ENCODE results near the gene PTGIS.
"Not testable (repeated sequence)": the region's sequence is repeated elsewhere in the genome, so short reads cannot be mapped to it uniquely, and the experiment has no call there.

PTGIS gene

GRCh38 chr20:49566401-49567364 is 1.3 kb downstream of the PTGIS start:
- Histone ChIP-seq H3K4me3 (ENCODE audit: low read depth in 1 of 2, low read length in 2 of 2) (no peak overlapping the region), H4K20me1 (ENCODE audit: insufficient read depth, low read length) (no peaks in the 10 kb centered on the region), H3K27ac (ENCODE audit: low read length) (no peak overlapping the region), H3K4me1 (ENCODE audit: insufficient read depth, low read length) (no peaks in the 10 kb centered on the region), H3K9ac (ENCODE audit: low read depth, low read length) (no peak overlapping the region), H3K9me3 (ENCODE audit: insufficient read depth, low read length, severe bottlenecking) (no peaks in the 10 kb centered on the region), H3K27me3 (ENCODE audit: insufficient read depth, low read length, poor library complexity) (peaks cover 11% of the 10 kb centered on the region), H3K79me2 (ENCODE audit: insufficient read depth, low read length) (no peaks in the 10 kb centered on the region), H3K4me2 (ENCODE audit: insufficient read depth, low read length) (no peak overlapping the region), H3K36me3 (ENCODE audit: insufficient read depth, low read length) (no peaks in the 10 kb centered on the region), H2AFZ (ENCODE audit: low read depth, low read length) (no peak overlapping the region)
- DNase-seq: no peak
- TF ChIP-seq EZH2 (IDR thresholded peaks at IDR 0.05; ENCODE audit: borderline replicate concordance, low read depth, low read length, severe bottlenecking): no peak
- TF ChIP-seq, protein P1, sequence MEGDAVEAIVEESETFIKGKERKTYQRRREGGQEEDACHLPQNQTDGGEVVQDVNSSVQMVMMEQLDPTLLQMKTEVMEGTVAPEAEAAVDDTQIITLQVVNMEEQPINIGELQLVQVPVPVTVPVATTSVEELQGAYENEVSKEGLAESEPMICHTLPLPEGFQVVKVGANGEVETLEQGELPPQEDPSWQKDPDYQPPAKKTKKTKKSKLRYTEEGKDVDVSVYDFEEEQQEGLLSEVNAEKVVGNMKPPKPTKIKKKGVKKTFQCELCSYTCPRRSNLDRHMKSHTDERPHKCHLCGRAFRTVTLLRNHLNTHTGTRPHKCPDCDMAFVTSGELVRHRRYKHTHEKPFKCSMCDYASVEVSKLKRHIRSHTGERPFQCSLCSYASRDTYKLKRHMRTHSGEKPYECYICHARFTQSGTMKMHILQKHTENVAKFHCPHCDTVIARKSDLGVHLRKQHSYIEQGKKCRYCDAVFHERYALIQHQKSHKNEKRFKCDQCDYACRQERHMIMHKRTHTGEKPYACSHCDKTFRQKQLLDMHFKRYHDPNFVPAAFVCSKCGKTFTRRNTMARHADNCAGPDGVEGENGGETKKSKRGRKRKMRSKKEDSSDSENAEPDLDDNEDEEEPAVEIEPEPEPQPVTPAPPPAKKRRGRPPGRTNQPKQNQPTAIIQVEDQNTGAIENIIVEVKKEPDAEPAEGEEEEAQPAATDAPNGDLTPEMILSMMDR (IDR thresholded peaks at IDR 0.05; ENCODE audit: borderline replicate concordance, extremely low read depth, low read length, poor library complexity, severe bottlenecking): no peak
- ATAC-seq (ENCODE audit: insufficient read depth, low read depth): no peak

- not testable (repeated sequence) for H3K27ac ChIP-seq (ENCODE audit: low read length); H4K20me1 ChIP-seq (ENCODE audit: insufficient read depth, low read length); H3K36me3 ChIP-seq (ENCODE audit: insufficient read depth, low read length); H3K4me1 ChIP-seq (ENCODE audit: insufficient read depth, low read length); H3K9ac ChIP-seq (ENCODE audit: low read depth, low read length); H3K4me3 ChIP-seq (ENCODE audit: low read depth in 1 of 2, low read length in 2 of 2); DNase-seq; H3K9me3 ChIP-seq (ENCODE audit: insufficient read depth, low read length, severe bottlenecking); H3K27me3 ChIP-seq (ENCODE audit: insufficient read depth, low read length, poor library complexity); H2AFZ ChIP-seq (ENCODE audit: low read depth, low read length); ATAC-seq (ENCODE audit: insufficient read depth, low read depth); H3K4me2 ChIP-seq (ENCODE audit: insufficient read depth, low read length); H3K79me2 ChIP-seq (ENCODE audit: insufficient read depth, low read length)
These were observed 2.9 kb downstream of the PTGIS start for GRCh38 chr20:49564991-49565390.

DNA sequence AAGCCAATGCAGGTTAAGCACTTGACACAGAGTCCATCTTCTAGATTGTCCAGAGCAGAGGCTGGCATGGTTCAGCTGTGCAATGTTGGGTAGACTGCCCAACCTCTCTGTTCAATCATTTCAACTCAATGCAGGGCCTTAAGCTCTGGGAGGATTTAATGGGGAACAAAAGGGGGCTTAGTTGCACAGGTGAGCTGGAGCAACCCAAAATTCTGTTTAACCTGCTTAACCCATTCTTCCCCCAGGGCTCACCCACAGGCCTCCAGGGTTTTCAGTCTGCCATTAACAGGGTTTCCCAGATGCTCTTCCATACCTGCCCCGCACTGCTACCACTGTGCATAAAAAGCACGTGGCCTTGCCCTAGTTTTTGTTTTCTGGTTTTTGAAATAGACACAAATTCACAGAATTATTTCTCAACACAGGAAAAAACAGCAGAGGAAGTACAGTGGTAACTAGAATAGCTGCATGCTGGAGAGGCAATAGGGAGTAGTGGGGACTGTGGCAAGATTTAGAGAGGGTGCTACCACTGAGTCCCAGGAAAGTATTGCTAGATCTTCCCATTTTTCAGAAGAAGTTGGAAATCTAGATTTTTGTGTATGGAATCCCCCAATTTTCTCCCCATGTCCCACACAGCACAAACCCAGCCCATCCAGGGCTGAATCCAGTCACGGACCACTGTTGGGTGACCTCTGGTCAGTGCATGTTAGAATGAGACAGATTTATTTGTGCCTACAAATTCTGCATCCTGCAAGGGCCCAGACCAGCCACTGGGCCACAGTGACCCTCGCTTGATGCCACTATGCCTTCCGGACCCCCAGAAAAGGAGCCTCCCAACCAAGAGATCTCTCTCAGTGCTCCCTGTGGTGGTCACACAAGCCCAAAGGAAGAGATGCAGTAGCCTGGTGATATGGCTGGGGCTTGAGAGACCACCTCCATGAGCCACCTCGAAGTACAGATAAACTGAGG is 4.6 kb downstream of the PTGIS start:
- H3K79me2 ChIP-seq (ENCODE audit: insufficient read depth, low read length): no peaks in the 10 kb centered on the region
- TF ChIP-seq EZH2 (IDR thresholded peaks at IDR 0.05; ENCODE audit: borderline replicate concordance, low read depth, low read length, severe bottlenecking): no peak
- TF ChIP-seq, protein P1 (IDR thresholded peaks at IDR 0.05; ENCODE audit: borderline replicate concordance, extremely low read depth, low read length, poor library complexity, severe bottlenecking): no peak
- H3K9me3 ChIP-seq (ENCODE audit: insufficient read depth, low read length, severe bottlenecking): no peaks in the 10 kb centered on the region
- H3K4me3 ChIP-seq (ENCODE audit: low read depth in 1 of 2, low read length in 2 of 2): no peak overlapping the region
- no peak overlapping the region for H2AFZ ChIP-seq (ENCODE audit: low read depth, low read length)
- H3K4me2 ChIP-seq (ENCODE audit: insufficient read depth, low read length): no peak overlapping the region
- ATAC-seq (ENCODE audit: insufficient read depth, low read depth) (no peak), DNase-seq (no peak)
- no peaks in the 10 kb centered on the region for H4K20me1 ChIP-seq (ENCODE audit: insufficient read depth, low read length)
- H3K4me1 ChIP-seq (ENCODE audit: insufficient read depth, low read length): no peaks in the 10 kb centered on the region
- no peak overlapping the region for H3K27ac ChIP-seq (ENCODE audit: low read length)
- no peak overlapping the region for H3K9ac ChIP-seq (ENCODE audit: low read depth, low read length)
- no peaks in the 10 kb centered on the region for H3K27me3 ChIP-seq (ENCODE audit: insufficient read depth, low read length, poor library complexity)
- H3K36me3 ChIP-seq (ENCODE audit: insufficient read depth, low read length): no peaks in the 10 kb centered on the region

Data from DND-41 (cell line).